ENCODE measurements around the gene SDK1.

GRCh38 chr7:3605222-3605621 lies 304.2 kb downstream of the SDK1 start:
- no peak for TF ChIP-seq CTCF (IDR thresholded peaks at IDR 0.05)
- TF ChIP-seq POLR2A (IDR thresholded peaks at IDR 0.05) = no peak
